ENCODE measurements around the gene SNTG2. TPM values are rescaled to one million over a fixed set of nuclear protein-coding genes. Genes with fewer than 3 reads are reported as not detected.
"Not testable (repeated sequence)": the region's sequence is repeated elsewhere in the genome, so short reads cannot be mapped to it uniquely, and the experiment has no call there.

SNTG2 gene
- total RNA-seq, 2 experiments from 2014 or later = 0.57 to 1.0 TPM

DNA sequence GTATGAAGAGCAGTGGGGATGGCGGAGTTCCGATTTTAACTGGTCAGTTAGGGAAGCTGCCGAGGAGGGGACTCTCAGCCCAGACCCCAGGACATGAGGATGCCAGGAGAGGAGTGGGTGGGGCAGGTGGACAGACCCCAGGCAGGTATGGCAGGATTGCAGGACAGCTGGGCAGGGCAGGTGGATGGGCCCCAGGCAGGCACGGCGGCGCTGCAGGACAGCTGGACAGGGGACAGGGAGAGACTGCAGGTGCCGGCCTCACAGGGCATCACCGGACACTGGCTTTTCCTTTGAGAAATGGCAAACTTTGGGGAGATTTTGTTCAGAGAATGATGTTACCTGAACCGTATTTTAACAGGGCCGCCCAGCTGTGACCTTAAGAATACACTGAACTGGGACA lies 127.7 kb downstream of the SNTG2 start:
- Mint-ChIP-seq H3K4me1 (ENCODE audit: low read depth) (no peaks in the 10 kb centered on the region), H3K9me3 (no peaks in the 10 kb centered on the region), H3K27me3 (ENCODE audit: low read depth) (peaks cover 2% of the 10 kb centered on the region), H3K4me3 (no peak overlapping the region), H3K27ac (no peak overlapping the region), H3K36me3 (ENCODE audit: low read depth) (no peaks in the 10 kb centered on the region)
- no peak for DNase-seq
- intact Hi-C loops (cut with micrococcal nuclease) = no loop called here
- CTCF ChIA-PET = no interaction called here

DNA sequence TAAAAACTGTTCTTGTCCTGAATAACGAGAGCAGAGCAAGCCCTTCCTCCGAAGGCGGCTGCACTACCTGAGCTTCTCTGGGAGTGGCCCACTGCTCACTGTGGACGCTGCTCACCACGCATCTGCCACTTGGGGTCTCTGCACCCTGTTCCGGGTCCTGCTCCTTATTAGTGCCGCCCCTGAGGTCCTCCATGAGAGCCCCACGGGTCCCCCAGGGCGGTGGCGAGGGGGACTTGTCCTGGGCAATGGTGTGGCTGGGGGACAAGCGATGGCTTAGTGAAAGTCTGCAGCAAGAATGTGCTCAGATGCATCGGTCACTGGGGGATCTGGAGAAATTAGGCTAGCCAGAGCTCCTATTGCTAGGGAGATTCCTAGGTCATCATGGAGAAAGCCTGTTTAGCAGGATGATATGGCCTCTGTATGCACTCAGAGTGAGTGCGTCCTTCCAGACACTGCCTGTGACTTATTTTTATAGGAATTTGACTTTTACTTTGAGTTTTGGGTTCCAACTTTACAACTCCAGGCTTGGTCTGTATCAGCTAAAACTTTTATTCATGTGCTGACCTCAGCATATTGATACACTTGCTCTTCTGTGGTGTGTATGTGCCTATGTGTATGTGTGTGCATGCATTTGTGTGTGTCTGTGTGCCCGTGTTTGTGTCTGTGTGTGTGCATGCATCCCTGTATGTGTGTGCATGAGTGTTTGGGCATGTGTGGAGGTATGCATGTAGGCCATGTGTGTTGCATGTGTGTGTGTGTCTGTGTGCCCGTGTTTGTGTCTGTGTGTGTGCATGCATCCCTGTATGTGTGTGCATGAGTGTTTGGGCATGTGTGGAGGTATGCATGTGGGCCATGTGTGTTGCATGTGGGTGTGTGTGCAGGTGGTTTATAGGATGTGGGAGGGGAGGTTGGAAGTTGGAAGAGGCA lies 129.5 kb downstream of the SNTG2 start:
- H3K36me3 Mint-ChIP-seq (ENCODE audit: low read depth) = no peaks in the 10 kb centered on the region
- H3K4me3 Mint-ChIP-seq = no peak overlapping the region
- no peak overlapping the region for H3K27ac Mint-ChIP-seq
- H3K9me3 Mint-ChIP-seq = no peaks in the 10 kb centered on the region
- H3K4me1 Mint-ChIP-seq (ENCODE audit: low read depth) = no peaks in the 10 kb centered on the region
- CTCF ChIA-PET = interaction anchor here (0.6 kb wide), 2 partner anchors 33 to 43 kb away, joined by 3 to 4 read pairs; no protein-coding TSS in a partner anchor
- no peak for DNase-seq
- H3K27me3 Mint-ChIP-seq (ENCODE audit: low read depth) = peaks cover 2% of the 10 kb centered on the region
- intact Hi-C loops (cut with micrococcal nuclease) = no loop called here

DNA sequence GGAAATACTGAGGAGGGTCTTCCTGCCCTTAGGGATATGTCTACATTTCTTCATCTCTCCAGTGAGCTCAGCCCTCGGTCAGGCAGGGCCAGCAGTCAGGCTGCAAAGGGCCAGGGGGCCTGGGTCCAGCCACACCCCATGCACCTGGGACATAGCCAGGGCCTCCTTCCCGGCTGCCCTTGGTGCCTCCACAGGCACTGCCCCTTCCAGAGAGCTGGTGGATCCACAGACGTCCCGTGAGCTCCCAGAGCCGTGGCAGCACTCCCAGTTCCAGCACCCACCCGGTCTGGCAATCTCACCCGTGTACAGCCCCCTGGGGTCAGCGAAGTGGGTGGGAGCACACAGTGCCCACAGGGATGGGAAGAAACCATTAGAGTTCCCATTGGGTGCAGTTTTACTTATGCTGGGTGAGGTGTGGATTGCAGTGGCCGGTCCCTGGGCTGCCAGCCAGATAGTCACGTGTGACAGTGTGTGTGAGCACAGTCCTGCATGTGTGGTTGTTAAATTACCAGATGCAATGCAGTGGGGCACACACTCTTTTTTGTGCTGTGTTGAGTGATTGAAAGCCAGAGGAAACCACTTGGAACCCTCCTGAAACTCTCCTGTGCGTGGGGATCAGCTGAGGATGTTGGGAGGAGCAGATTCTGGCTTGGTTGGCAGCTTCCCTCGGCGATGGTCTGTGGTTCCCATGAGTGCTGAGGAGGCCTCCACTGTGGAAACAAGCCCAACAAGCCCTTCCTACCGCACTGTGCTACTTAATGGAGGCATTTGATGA lies 131.0 kb downstream of the SNTG2 start:
- Mint-ChIP-seq H3K27me3 (ENCODE audit: low read depth) (peaks cover 2% of the 10 kb centered on the region), H3K4me3 (no peak overlapping the region), H3K27ac (no peak overlapping the region), H3K36me3 (ENCODE audit: low read depth) (no peaks in the 10 kb centered on the region), H3K9me3 (no peaks in the 10 kb centered on the region), H3K4me1 (ENCODE audit: low read depth) (no peaks in the 10 kb centered on the region)
- CTCF ChIA-PET = no interaction called here
- intact Hi-C loops (cut with micrococcal nuclease) = no loop called here
- DNase-seq = no peak

DNA sequence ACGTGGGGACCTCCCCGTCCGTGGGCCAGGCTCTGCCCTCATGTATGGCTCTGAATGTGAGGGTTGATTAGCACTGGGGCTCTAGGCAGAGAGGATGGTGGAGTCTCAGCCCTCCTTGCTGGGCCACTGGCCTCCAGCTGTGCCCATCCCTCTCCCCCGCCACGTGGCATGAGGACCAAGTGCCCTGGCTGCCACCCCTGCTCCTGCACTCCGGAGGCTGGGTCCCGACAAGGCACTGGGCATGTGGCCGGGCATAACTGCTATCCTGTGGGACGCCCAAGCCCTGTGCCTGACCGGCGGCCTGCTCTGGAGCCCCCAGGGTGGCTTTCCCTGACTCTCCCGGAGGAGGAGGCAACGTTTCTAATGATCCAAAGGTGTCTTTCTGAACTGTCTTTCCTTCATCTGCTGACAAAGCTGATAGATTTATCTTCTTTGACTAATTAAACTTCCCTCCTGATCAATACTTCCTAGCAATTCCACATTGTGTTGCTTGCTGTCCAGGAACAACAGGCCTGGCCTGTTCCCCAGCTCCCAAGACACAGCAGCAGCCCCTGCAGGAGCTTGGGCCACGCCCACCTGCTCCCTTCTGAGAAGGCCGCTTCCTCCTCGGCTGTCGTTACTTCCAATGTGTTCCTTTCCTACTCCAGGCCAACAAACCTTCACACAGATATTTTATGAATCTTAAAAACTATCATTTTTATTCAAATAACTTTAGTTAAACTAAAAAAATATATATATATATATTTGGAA lies 132.0 kb downstream of the SNTG2 start:
- no peak for DNase-seq
- H3K27ac Mint-ChIP-seq = no peak overlapping the region
- H3K4me1 Mint-ChIP-seq (ENCODE audit: low read depth) = no peaks in the 10 kb centered on the region
- H3K9me3 Mint-ChIP-seq = no peaks in the 10 kb centered on the region
- no peaks in the 10 kb centered on the region for H3K36me3 Mint-ChIP-seq (ENCODE audit: low read depth)
- CTCF ChIA-PET = no interaction called here
- H3K27me3 Mint-ChIP-seq (ENCODE audit: low read depth) = peaks cover 2% of the 10 kb centered on the region
- intact Hi-C loops (cut with micrococcal nuclease) = no loop called here
- H3K4me3 Mint-ChIP-seq = no peak overlapping the region

GRCh38 chr2:1088192-1088860 lies 137.7 kb downstream of the SNTG2 start:
- DNase-seq = no peak
- H3K27me3 Mint-ChIP-seq (ENCODE audit: low read depth) = no peaks in the 10 kb centered on the region
- CTCF ChIA-PET = no interaction called here
- intact Hi-C loops (cut with micrococcal nuclease) = no loop called here
- H3K4me3 Mint-ChIP-seq = no peak overlapping the region
- no peaks in the 10 kb centered on the region for H3K9me3 Mint-ChIP-seq
- no peak overlapping the region for H3K27ac Mint-ChIP-seq
- H3K36me3 Mint-ChIP-seq (ENCODE audit: low read depth) = no peaks in the 10 kb centered on the region
- H3K4me1 Mint-ChIP-seq (ENCODE audit: low read depth) = peaks cover 1% of the 10 kb centered on the region

- Mint-ChIP-seq H3K27ac (no peak overlapping the region), H3K4me1 (ENCODE audit: low read depth) (peaks cover 5% of the 10 kb centered on the region), H3K9me3 (no peaks in the 10 kb centered on the region), H3K27me3 (ENCODE audit: low read depth) (no peaks in the 10 kb centered on the region), H3K36me3 (ENCODE audit: low read depth) (no peaks in the 10 kb centered on the region), H3K4me3 (no peak overlapping the region)
- CTCF ChIA-PET = no interaction called here
- intact Hi-C loops (cut with micrococcal nuclease) = no loop called here
- DNase-seq = no peak
Observed at GRCh38 chr2:1088940-1089339, 138.3 kb downstream of the SNTG2 start.

GRCh38 chr2:1091895-1092585 lies 141.4 kb downstream of the SNTG2 start:
- H3K36me3 Mint-ChIP-seq (ENCODE audit: low read depth) = no peaks in the 10 kb centered on the region
- H3K27me3 Mint-ChIP-seq (ENCODE audit: low read depth) = no peaks in the 10 kb centered on the region
- H3K4me3 Mint-ChIP-seq = no peak overlapping the region
- peaks cover 6% of the 10 kb centered on the region for H3K4me1 Mint-ChIP-seq (ENCODE audit: low read depth)
- intact Hi-C loops (cut with micrococcal nuclease) = no loop called here
- CTCF ChIA-PET = no interaction called here
- DNase-seq = no peak
- no peak overlapping the region for H3K27ac Mint-ChIP-seq
- H3K9me3 Mint-ChIP-seq = no peaks in the 10 kb centered on the region

DNA sequence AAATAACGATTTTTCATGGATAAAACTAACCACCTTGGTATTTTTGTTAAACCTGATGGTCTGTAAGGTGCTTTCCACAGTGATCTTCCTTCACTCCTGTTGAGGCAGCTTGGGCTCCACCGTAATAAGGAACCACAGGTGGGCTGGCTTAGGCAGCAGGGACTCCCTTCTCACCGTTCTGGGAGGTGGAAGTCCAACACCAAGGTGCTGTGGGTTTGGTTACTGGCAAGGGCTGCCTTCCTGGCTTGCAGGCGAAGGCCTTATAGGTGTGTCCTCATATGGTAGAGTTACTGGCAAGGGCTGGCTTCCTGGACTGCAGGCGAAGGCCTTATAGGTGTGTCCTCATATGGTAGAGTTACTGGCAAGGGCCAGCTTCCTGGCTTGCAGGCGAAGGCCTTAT lies 143.0 kb downstream of the SNTG2 start:
- DNase-seq; intact Hi-C loops (cut with micrococcal nuclease); H3K27me3 Mint-ChIP-seq (ENCODE audit: low read depth); H3K27ac Mint-ChIP-seq; H3K9me3 Mint-ChIP-seq; H3K4me3 Mint-ChIP-seq; H3K36me3 Mint-ChIP-seq (ENCODE audit: low read depth); CTCF ChIA-PET; H3K4me1 Mint-ChIP-seq (ENCODE audit: low read depth): not testable (repeated sequence)

DNA sequence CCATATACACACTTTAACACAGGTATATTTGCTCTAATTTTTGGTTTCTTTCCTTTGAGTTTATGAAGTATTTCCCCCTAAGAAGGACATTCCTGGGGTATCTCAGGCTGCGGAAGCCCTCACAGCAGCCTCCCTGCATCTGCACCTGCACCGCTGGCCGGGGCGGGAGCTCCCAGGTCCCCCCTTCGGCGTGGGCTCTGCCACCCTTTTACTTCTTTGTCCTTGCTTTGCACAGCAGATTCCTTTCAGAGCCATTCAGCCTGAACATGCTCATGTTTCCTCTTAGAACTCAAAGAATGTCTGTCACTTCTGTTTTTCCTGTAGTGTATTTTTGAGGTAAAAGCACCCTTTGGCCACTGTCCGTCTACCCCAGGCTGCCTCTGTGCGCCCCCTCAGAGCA lies 146.5 kb downstream of the SNTG2 start:
- DNase-seq = no peak
- intact Hi-C loops (cut with micrococcal nuclease) = no loop called here
- H3K36me3 Mint-ChIP-seq (ENCODE audit: low read depth) = peaks cover 2% of the 10 kb centered on the region
- H3K4me3 Mint-ChIP-seq = no peak overlapping the region
- H3K27me3 Mint-ChIP-seq (ENCODE audit: low read depth) = no peaks in the 10 kb centered on the region
- CTCF ChIA-PET = no interaction called here
- no peak overlapping the region for H3K27ac Mint-ChIP-seq
- no peaks in the 10 kb centered on the region for H3K9me3 Mint-ChIP-seq
- H3K4me1 Mint-ChIP-seq (ENCODE audit: low read depth) = peaks cover 6% of the 10 kb centered on the region

DNA sequence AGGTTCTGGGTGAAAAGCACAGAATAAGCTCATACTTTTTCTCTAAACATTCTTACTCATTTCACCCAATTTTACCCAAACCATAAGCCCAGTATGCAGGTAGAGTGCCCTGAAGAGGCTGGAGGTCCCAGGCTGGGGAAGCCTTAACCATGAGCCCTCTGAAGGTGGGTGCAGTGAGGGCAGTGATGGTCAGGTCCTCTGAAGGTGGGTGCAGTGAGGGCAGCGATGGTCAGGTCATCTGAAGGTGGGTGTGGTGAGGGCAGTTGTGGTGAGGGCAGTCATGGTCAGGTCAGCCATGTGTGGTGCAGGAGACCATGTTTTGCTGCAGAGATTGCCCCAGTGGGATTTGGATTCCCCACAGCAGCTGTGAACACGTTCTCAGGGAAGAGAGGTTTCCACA lies 148.8 kb downstream of the SNTG2 start:
- Mint-ChIP-seq H3K36me3 (ENCODE audit: low read depth) (peaks cover 2% of the 10 kb centered on the region), H3K27ac (no peak overlapping the region), H3K27me3 (ENCODE audit: low read depth) (no peaks in the 10 kb centered on the region), H3K9me3 (no peaks in the 10 kb centered on the region), H3K4me1 (ENCODE audit: low read depth) (no peaks in the 10 kb centered on the region), H3K4me3 (no peak overlapping the region)
- intact Hi-C loops (cut with micrococcal nuclease) = no loop called here
- CTCF ChIA-PET = no interaction called here
- DNase-seq = no peak

GRCh38 chr2:1101011-1101782 lies 150.5 kb downstream of the SNTG2 start:
- Mint-ChIP-seq H3K27ac (no peak overlapping the region), H3K9me3 (no peaks in the 10 kb centered on the region)
- CTCF ChIA-PET = interaction anchor here (1.2 kb wide), 1 partner anchor 41 kb away, joined by 3 read pairs; no protein-coding TSS in a partner anchor

More at GRCh38 chr2:1101011-1101782, 150.5 kb downstream of the SNTG2 start:
- DNase-seq = no peak
- Mint-ChIP-seq H3K4me1 (ENCODE audit: low read depth) (no peaks in the 10 kb centered on the region), H3K36me3 (ENCODE audit: low read depth) (peaks cover 2% of the 10 kb centered on the region), H3K4me3 (no peak overlapping the region), H3K27me3 (ENCODE audit: low read depth) (no peaks in the 10 kb centered on the region)
- intact Hi-C loops (cut with micrococcal nuclease) = no loop called here

Data from activated naive CD4-positive, alpha-beta T cell treated with anti-CD3 and anti-CD28 coated beads for 36 hours (primary cell).